Fibroblast of lung (primary cell): Measurements from ENCODE around the gene SAE1.

Source experiments
- EZH2 ChIP-seq: IDR thresholded peaks from 2 replicates; pipeline ENCODE4 v1.5.1; 2012; ENCODE audit warnings: low read length, control low read depth, mild to moderate bottlenecking; ENCODE audit errors: missing control alignments
- TF ChIP-seq, protein P1 (sequence below), 2 donors: IDR thresholded peaks in 1 of 2; conservative IDR thresholded peaks in 1 of 2; 1 replicate in 1 of 2; 2 replicates in 1 of 2; pipeline ENCODE4 v1.5.1; 2011 to 2012; ENCODE audit warnings: low read length in 2 of 2, control low read depth in 1 of 2, inconsistent platforms in 1 of 2, low read depth in 1 of 2, mild to moderate bottlenecking in 1 of 2

DNA sequence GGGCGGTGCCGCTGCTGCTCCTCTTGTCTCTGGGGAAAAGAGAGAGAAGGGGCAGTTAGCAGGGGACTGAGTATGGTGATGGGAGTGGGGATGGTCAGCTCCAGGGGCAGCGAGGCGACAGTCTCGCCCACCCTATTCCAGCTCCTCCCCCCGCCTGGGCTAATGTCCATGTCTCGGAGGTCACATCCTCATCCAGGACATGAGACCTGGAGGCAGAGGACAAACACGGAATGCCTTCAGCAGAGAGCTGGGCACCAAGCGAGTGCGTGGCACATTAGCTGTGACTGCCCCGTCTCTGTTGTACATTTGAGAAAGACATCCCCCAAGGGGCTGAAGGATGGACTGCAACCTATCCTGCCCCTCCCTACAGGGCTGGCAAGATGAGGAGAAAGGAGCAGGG lies 91.3 kb downstream of the SAE1 start:
- TF ChIP-seq, protein P1, sequence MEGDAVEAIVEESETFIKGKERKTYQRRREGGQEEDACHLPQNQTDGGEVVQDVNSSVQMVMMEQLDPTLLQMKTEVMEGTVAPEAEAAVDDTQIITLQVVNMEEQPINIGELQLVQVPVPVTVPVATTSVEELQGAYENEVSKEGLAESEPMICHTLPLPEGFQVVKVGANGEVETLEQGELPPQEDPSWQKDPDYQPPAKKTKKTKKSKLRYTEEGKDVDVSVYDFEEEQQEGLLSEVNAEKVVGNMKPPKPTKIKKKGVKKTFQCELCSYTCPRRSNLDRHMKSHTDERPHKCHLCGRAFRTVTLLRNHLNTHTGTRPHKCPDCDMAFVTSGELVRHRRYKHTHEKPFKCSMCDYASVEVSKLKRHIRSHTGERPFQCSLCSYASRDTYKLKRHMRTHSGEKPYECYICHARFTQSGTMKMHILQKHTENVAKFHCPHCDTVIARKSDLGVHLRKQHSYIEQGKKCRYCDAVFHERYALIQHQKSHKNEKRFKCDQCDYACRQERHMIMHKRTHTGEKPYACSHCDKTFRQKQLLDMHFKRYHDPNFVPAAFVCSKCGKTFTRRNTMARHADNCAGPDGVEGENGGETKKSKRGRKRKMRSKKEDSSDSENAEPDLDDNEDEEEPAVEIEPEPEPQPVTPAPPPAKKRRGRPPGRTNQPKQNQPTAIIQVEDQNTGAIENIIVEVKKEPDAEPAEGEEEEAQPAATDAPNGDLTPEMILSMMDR (conservative IDR thresholded peaks at IDR 0.05 in 1 of 2, IDR thresholded peaks at IDR 0.05 in 1 of 2; ENCODE audit: low read depth in 1 of 2, low read length in 2 of 2), result no peak
- TF ChIP-seq EZH2, result no peak
